Measurements from ENCODE around the gene OR10J4. TPM values are rescaled to one million over a fixed set of nuclear protein-coding genes. Genes with fewer than 3 reads are reported as not detected.

The OR10J4 gene
- total RNA-seq, 4 donors from 2014 or later: not detected

DNA sequence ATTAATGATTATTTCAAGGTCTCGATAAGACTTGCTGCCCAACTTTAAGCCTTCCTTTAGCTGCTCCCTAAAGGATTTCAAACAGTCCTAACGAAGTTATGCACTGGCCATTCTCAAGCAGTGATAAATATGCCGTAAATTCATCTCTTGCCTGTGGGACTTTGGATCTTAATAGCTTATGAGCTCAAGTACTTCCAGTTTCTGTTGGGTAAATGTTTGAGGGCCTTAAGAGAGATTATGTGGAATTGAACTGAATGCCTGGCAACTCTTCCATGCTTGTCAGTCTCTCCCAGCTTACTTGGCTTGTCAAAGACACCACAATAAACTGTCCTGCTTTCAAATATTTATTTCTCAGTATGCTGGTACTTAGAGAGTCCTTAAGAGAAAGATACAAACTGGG, 3.5 kb upstream of the OR10J4 start:
- Histone ChIP-seq H3K27me3 (no peaks in the 10 kb centered on the region), H3K36me3 (no peaks in the 10 kb centered on the region), H3K27ac (no peak overlapping the region), H3K4me1 (no peaks in the 10 kb centered on the region), H3K9me3 (no peaks in the 10 kb centered on the region), H3K4me3 (no peak overlapping the region)
- no peak for DNase-seq
- in situ Hi-C loops (cut with MboI; ENCODE audit: low pct_ligation_motif_present in 1 of 4, low pct_unique_long_range_greater_than_20kb in 1 of 4, low sequenced_read_pairs in 3 of 4): no loop called here
- WGBS, 2 donors (ENCODE audit: low coverage in 1 of 2): 14 to 36% methylated on average over 3 of the region's 3 CpGs
- intact Hi-C loops (cut with DNase I; ENCODE audit: low total_unique reads): no loop called here
- TF ChIP-seq EP300 (IDR thresholded peaks at IDR 0.05; ENCODE audit: low read depth) (no peak), POLR2A (IDR thresholded peaks at IDR 0.05) (no peak), POLR2AphosphoS5 (IDR thresholded peaks at IDR 0.05) (no peak)
- TF ChIP-seq, protein P1, sequence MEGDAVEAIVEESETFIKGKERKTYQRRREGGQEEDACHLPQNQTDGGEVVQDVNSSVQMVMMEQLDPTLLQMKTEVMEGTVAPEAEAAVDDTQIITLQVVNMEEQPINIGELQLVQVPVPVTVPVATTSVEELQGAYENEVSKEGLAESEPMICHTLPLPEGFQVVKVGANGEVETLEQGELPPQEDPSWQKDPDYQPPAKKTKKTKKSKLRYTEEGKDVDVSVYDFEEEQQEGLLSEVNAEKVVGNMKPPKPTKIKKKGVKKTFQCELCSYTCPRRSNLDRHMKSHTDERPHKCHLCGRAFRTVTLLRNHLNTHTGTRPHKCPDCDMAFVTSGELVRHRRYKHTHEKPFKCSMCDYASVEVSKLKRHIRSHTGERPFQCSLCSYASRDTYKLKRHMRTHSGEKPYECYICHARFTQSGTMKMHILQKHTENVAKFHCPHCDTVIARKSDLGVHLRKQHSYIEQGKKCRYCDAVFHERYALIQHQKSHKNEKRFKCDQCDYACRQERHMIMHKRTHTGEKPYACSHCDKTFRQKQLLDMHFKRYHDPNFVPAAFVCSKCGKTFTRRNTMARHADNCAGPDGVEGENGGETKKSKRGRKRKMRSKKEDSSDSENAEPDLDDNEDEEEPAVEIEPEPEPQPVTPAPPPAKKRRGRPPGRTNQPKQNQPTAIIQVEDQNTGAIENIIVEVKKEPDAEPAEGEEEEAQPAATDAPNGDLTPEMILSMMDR (IDR thresholded peaks at IDR 0.05): no peak

DNA sequence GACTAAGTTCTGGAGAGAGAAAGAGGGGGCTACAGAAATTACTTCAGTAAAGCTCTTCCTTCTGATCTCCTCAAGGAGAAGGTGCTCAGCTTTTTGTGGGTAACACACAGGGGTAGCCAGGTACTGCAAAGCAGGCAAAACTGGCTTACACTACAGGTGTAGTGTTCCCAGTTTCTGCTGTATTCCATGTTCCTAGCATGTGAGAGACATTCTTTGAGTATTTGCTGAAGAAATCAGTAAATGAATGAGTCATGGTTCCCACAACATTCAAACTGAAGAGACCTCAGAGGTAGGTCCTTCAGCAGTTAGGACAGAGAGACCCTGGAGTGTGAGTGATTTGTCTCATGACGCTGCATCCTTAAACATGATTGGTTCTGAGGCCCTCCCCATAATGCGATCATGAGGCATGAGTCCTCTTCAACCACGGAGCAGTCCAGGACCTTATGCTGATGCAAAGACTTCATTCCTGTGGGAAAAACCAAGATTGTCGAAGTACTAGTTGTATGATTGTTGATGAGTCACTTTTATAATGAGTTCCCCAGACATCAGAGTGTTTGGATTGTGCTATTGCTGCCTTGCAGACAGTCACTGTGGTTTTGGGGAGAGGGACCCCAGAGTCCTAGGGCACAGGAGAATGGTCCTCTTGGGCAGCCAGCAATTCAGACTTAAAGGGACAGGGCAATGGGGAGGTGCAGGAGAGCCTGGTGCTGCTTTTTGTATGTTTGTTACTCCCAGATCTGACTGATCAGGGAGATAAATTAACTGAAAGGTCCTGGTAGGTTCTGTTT, 2.7 kb upstream of the OR10J4 start:
- H3K4me3 ChIP-seq: no peak overlapping the region
- in situ Hi-C loops (cut with MboI; ENCODE audit: low pct_ligation_motif_present in 1 of 4, low pct_unique_long_range_greater_than_20kb in 1 of 4, low sequenced_read_pairs in 3 of 4): no loop called here
- DNase-seq: no peak
- WGBS, 2 donors (ENCODE audit: low coverage in 1 of 2): 76 to 78% methylated on average over 3 to 4 of the region's 4 CpGs
- H3K9me3 ChIP-seq: no peaks in the 10 kb centered on the region
- TF ChIP-seq EP300 (IDR thresholded peaks at IDR 0.05; ENCODE audit: low read depth): no peak
- TF ChIP-seq, protein P1 (IDR thresholded peaks at IDR 0.05): no peak
- TF ChIP-seq POLR2A (IDR thresholded peaks at IDR 0.05): no peak
- no peak for TF ChIP-seq POLR2AphosphoS5 (IDR thresholded peaks at IDR 0.05)
- H3K4me1 ChIP-seq: no peaks in the 10 kb centered on the region
- no peaks in the 10 kb centered on the region for H3K36me3 ChIP-seq
- intact Hi-C loops (cut with DNase I; ENCODE audit: low total_unique reads): no loop called here
- H3K27me3 ChIP-seq: no peaks in the 10 kb centered on the region
- no peak overlapping the region for H3K27ac ChIP-seq

DNA sequence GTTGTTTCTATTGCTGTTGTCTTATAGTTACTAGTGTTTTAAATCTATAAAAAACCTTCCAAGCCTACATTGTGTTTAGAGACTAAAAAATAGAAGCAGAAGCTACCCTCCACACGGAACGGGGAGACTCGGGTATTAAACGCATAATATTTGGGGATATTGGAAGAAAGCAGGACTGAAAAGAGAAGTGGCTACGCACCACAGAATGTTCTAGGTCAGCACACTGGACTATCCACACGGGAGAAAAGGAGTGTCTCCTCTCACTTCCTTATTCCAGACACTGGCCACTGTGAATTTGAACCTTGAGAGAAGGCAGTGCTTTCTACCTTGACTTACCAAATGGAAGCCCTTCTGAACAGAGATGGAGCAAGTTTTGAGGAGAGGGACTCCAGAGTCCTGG, 1.0 kb upstream of the OR10J4 start:
- intact Hi-C loops (cut with DNase I; ENCODE audit: low total_unique reads) (no loop called here), in situ Hi-C loops (cut with MboI; ENCODE audit: low pct_ligation_motif_present in 1 of 4, low pct_unique_long_range_greater_than_20kb in 1 of 4, low sequenced_read_pairs in 3 of 4) (no loop called here)
- TF ChIP-seq, protein P1 (IDR thresholded peaks at IDR 0.05): no peak
- TF ChIP-seq POLR2AphosphoS5 (IDR thresholded peaks at IDR 0.05) (no peak), EP300 (IDR thresholded peaks at IDR 0.05; ENCODE audit: low read depth) (no peak), POLR2A (IDR thresholded peaks at IDR 0.05) (no peak)
- H3K4me3 ChIP-seq: no peak overlapping the region
- H3K4me1 ChIP-seq: no peaks in the 10 kb centered on the region
- WGBS, 2 donors (ENCODE audit: low coverage in 1 of 2): 81 to 96% methylated on average over 6 of the region's 6 CpGs
- no peak overlapping the region for H3K27ac ChIP-seq
- DNase-seq: no peak
- no peaks in the 10 kb centered on the region for H3K27me3 ChIP-seq
- no peaks in the 10 kb centered on the region for H3K36me3 ChIP-seq
- H3K9me3 ChIP-seq: no peaks in the 10 kb centered on the region

DNA sequence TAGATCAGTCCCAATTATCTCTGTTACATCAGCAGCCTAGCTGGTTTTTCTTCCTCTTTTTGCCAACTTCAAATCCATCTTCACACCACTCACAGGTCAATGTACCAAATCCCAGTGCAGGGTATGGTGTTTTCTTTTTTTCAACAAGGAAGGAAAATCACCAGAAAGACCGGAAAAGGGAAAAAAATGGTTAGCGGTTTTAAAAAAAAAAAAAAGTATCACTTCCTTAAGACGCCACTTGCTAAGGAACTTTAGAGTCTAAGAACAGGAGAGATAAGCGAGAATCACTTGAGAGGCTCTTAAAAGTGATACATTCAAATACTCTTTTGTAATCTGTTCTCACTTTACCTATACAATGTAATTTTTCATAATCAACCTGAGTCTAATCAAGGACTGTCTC, 4.5 kb downstream of the OR10J4 start:
- H3K4me1 ChIP-seq: no peaks in the 10 kb centered on the region
- TF ChIP-seq POLR2A (IDR thresholded peaks at IDR 0.05) (no peak), EP300 (IDR thresholded peaks at IDR 0.05; ENCODE audit: low read depth) (no peak), POLR2AphosphoS5 (IDR thresholded peaks at IDR 0.05) (no peak)
- TF ChIP-seq, protein P1 (IDR thresholded peaks at IDR 0.05): no peak
- H3K9me3 ChIP-seq: no peaks in the 10 kb centered on the region
- H3K27me3 ChIP-seq: no peaks in the 10 kb centered on the region
- no peak for DNase-seq
- in situ Hi-C loops (cut with MboI; ENCODE audit: low pct_ligation_motif_present in 1 of 4, low pct_unique_long_range_greater_than_20kb in 1 of 4, low sequenced_read_pairs in 3 of 4) (no loop called here), intact Hi-C loops (cut with DNase I; ENCODE audit: low total_unique reads) (no loop called here)
- H3K4me3 ChIP-seq: no peak overlapping the region
- 36 to 48% methylated on average over 4 of the region's 4 CpGs for WGBS, 2 donors (ENCODE audit: low coverage in 1 of 2)
- H3K36me3 ChIP-seq: no peaks in the 10 kb centered on the region
- H3K27ac ChIP-seq: no peak overlapping the region
